H1 (cell line): ENCODE measurements around the gene SMIM28. TPM values are rescaled to one million over a fixed set of nuclear protein-coding genes. Genes with fewer than 3 reads are reported as not detected.

ENCODE experiments used
- ASH2L ChIP-seq: fragments of 200-600, 300-600 bp; sonication (generic); IDR thresholded peaks from one replicate; pipeline ENCODE4 v1.7.1; 2017; ENCODE audit warnings: low read length
- EZH2 ChIP-seq: fragments of 200-600 bp; sonication (generic); IDR thresholded peaks from 2 replicates; pipeline ENCODE4 v1.7.1; 2012; ENCODE audit warnings: low read depth, mild to moderate bottlenecking, moderate library complexity, low read length, inconsistent platforms; ENCODE audit not compliant: severe bottlenecking
- POU5F1 ChIP-seq: IDR thresholded peaks from 2 replicates; pipeline ENCODE4 v1.6.1; 2011; ENCODE audit warnings: low read depth, mild to moderate bottlenecking, low read length, moderate library complexity
- RFX5 ChIP-seq: IDR thresholded peaks from 2 replicates; pipeline ENCODE4 v1.6.1; 2011; ENCODE audit warnings: low read depth, low read length, improper control_type of control experiment, borderline replicate concordance
- ZNF274 ChIP-seq: IDR thresholded peaks from 2 replicates; pipeline ENCODE4 v1.7.0; 2012; ENCODE audit warnings: low read length, borderline replicate concordance; ENCODE audit errors: extremely low read depth
- polyA plus RNA-seq, 7 experiments: library from polyadenylated mRNA; depleted of rRNA in 3 of 7; stranded (reverse) in 5 of 7; unstranded in 2 of 7; fragments of >200 nt in 5 of 7; fragments of 200-250 nt in 2 of 7; gene quantifications; 1 replicate in 5 of 7; 2 replicates in 1 of 7; 4 replicates in 1 of 7; pipeline versions ENCODE4 v1.2.1 to v1.2.3, GENCODE V29; 2011 to 2013; ENCODE audit warnings: missing spikeins in 2 of 7, mixed read lengths in 2 of 7
- total RNA-seq: library from RNA; stranded (reverse); fragmentation: NEBNext Ultra II Directional; extraction: Animal tissue kit (Norgen Biotek cat#: 25700); gene quantifications from 2 replicates; pipeline ENCODE4 v1.2.1, GENCODE V29; 2021

Gene SMIM28
- total and polyA plus RNA-seq, 2 of the 8 experiments (the other 6 are each of a cell fraction or from before 2014, with no cell fraction given) = not detected

GRCh38 chr6:138347864-138348263 lies 29.8 kb upstream of the SMIM28 start (continued):
- TF ChIP-seq ZNF274 (no peak), EZH2 (no peak), ASH2L (no peak), RFX5 (no peak), POU5F1 (no peak)
